Loucy (cell line): ENCODE results near the gene HOXB3.

Experiments used
- EZH2phosphoT487 ChIP-seq: fragments of 200-600 bp; IDR thresholded peaks from 2 replicates; pipeline ENCODE4 v1.6.1; 2018; ENCODE audit warnings: antibody characterized with exemption, mild to moderate bottlenecking, moderate library complexity, borderline replicate concordance
- TF ChIP-seq, protein P1 (sequence below): fragments of 200-600 bp; sonication (generic); conservative IDR thresholded peaks from 2 replicates; pipeline ENCODE4 v1.5.1; 2014; ENCODE audit warnings: mild to moderate bottlenecking, antibody characterized with exemption, low read length

DNA sequence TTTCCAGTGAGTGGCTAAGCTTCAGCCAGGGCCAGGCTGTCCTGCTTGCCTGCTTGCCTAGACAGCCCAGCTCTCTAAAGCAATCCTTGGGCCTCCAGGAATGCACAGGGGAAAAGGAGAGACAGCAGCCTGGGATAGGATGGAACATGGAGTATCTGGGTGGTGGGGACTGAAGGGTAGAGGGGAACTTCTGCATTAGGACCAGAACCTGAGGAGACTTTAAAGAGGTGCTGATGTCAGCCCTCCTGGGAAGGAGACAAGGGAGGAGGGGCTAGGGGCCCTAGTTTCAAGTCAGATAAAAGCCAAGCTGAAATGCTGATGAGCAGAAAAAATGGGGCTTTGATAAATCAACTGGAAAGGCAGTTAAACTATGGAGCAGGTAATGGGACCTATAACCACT is 19.0 kb upstream of the HOXB3 start:
- TF ChIP-seq EZH2phosphoT487: no peak
- TF ChIP-seq, protein P1, sequence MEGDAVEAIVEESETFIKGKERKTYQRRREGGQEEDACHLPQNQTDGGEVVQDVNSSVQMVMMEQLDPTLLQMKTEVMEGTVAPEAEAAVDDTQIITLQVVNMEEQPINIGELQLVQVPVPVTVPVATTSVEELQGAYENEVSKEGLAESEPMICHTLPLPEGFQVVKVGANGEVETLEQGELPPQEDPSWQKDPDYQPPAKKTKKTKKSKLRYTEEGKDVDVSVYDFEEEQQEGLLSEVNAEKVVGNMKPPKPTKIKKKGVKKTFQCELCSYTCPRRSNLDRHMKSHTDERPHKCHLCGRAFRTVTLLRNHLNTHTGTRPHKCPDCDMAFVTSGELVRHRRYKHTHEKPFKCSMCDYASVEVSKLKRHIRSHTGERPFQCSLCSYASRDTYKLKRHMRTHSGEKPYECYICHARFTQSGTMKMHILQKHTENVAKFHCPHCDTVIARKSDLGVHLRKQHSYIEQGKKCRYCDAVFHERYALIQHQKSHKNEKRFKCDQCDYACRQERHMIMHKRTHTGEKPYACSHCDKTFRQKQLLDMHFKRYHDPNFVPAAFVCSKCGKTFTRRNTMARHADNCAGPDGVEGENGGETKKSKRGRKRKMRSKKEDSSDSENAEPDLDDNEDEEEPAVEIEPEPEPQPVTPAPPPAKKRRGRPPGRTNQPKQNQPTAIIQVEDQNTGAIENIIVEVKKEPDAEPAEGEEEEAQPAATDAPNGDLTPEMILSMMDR: no peak
